Keratinocyte (primary cell): Measurements from ENCODE around the gene UTF1. TPM values are rescaled to one million over a fixed set of nuclear protein-coding genes. Genes with fewer than 3 reads are reported as not detected.

Source experiments
- DNase-seq: peaks from one replicate; pipeline ENCODE4 v3.0.0-alpha.2; 2011; ENCODE audit warnings: low read depth, missing footprints, low spot score
- FAIRE-seq: peaks from 2 replicates; lab custom pipeline; 2011; peaks lifted over from hg19 to GRCh38; lab: Jason Lieb, UNC
- H2AFZ ChIP-seq: 2 replicates; pipeline ENCODE4 v1.6.0; 2012; ENCODE audit warnings: low read length, control low read depth, inconsistent platforms; ENCODE audit not compliant: control insufficient read depth
- H3K27ac ChIP-seq: 2 replicates; pipeline ENCODE4 v1.5.1; 2011; ENCODE audit warnings: low read length; ENCODE audit not compliant: control insufficient read depth, insufficient read depth
- H3K27me3 ChIP-seq: 3 replicates; pipeline ENCODE4 v1.6.0; 2011; ENCODE audit warnings: low read length; ENCODE audit not compliant: control insufficient read depth, insufficient read depth; ENCODE audit errors: extremely low read depth
- H3K36me3 ChIP-seq, 2 experiments: 2 replicates in 1 of 2; 3 replicates in 1 of 2; pipeline ENCODE4 v1.5.1; 2011; ENCODE audit warnings: low read length in 2 of 2, mild to moderate bottlenecking in 1 of 2; ENCODE audit not compliant: control insufficient read depth in 2 of 2, insufficient read depth in 2 of 2; ENCODE audit errors: extremely low read depth in 1 of 2
- H3K4me1 ChIP-seq: 3 replicates; pipeline ENCODE4 v1.5.1; 2011; ENCODE audit warnings: low read length; ENCODE audit not compliant: control insufficient read depth, insufficient read depth; ENCODE audit errors: extremely low read depth
- H3K4me2 ChIP-seq: 3 replicates; pipeline ENCODE4 v1.6.0; 2011; ENCODE audit warnings: low read depth, low read length; ENCODE audit not compliant: control insufficient read depth, insufficient read depth; ENCODE audit errors: extremely low read depth
- H3K4me3 ChIP-seq, 3 experiments: fragments of 200-600 bp in 1 of 3; sonication (generic) in 1 of 3; 2 replicates in 2 of 3; 3 replicates in 1 of 3; pipeline ENCODE4 v1.5.1; 2011 to 2016; ENCODE audit warnings: low read length in 3 of 3, mild to moderate bottlenecking in 3 of 3, control low read depth in 2 of 3, inconsistent platforms in 1 of 3, low read depth in 1 of 3, mixed read lengths in 1 of 3, mixed run types in 1 of 3, moderate library complexity in 1 of 3; ENCODE audit not compliant: control insufficient read depth in 2 of 3, insufficient read depth in 2 of 3; ENCODE audit errors: extremely low read depth in 1 of 3
- H3K79me2 ChIP-seq: 2 replicates; pipeline ENCODE4 v1.6.0; 2012; ENCODE audit warnings: low read length; ENCODE audit not compliant: control insufficient read depth, insufficient read depth
- H3K9ac ChIP-seq: 3 replicates; pipeline ENCODE4 v1.6.0; 2011; ENCODE audit warnings: low read length; ENCODE audit not compliant: control insufficient read depth, insufficient read depth; ENCODE audit errors: extremely low read depth
- H3K9me1 ChIP-seq: 3 replicates; pipeline ENCODE4 v1.6.0; 2011; ENCODE audit warnings: low read length; ENCODE audit not compliant: control insufficient read depth, insufficient read depth; ENCODE audit errors: extremely low read depth
- H3K9me3 ChIP-seq: 2 replicates; pipeline ENCODE4 v1.5.1; 2012; ENCODE audit warnings: low read depth, low read length; ENCODE audit not compliant: control insufficient read depth
- H4K20me1 ChIP-seq: 3 replicates; pipeline ENCODE4 v1.6.0; 2011; ENCODE audit warnings: low read length; ENCODE audit not compliant: control insufficient read depth, insufficient read depth; ENCODE audit errors: extremely low read depth
- CTCF ChIP-seq, 3 experiments: IDR thresholded peaks in 1 of 3; conservative IDR thresholded peaks in 1 of 3; optimal IDR thresholded peaks in 1 of 3; 2 replicates in 2 of 3; 3 replicates in 1 of 3; pipeline versions ENCODE3 to v1.5.1; 2011; ENCODE audit warnings: low read length in 3 of 3, mild to moderate bottlenecking in 3 of 3, moderate library complexity in 2 of 3, control low read depth in 1 of 3, inconsistent platforms in 1 of 3; ENCODE audit not compliant: insufficient read depth in 2 of 3; ENCODE audit errors: extremely low read depth in 1 of 3
- EZH2 ChIP-seq: IDR thresholded peaks from one replicate; pipeline ENCODE4 v1.6.1; 2012; ENCODE audit warnings: inconsistent platforms, mild to moderate bottlenecking, low read length, moderate library complexity
- dilution Hi-C: fragments of 300-500 bp; cut with MboI; formaldehyde crosslinking; loops from one replicate; pipeline ENCODE4 v1.7.0; 2020; ENCODE audit warnings: low sequenced_read_pairs; ENCODE audit not compliant: extremely low pct_ligation_motif_present
- polyA plus RNA-seq, 5 experiments: library from polyadenylated mRNA; depleted of rRNA in 3 of 5; stranded (reverse) in 3 of 5; stranded (forward) in 1 of 5; unstranded in 1 of 5; fragments of >200 nt; gene quantifications; 1 replicate in 1 of 5; 2 replicates in 3 of 5; 3 replicates in 1 of 5; pipeline versions ENCODE4 v1.2.1 to v1.2.3, GENCODE V29; 2011 to 2012; ENCODE audit warnings: missing spikeins in 2 of 5, low read depth in 1 of 5, low replicate concordance in 1 of 5

The UTF1 gene
- polyA plus RNA-seq, 1 donor (not counting 4 experiments of a cell fraction or from before 2014, with no cell fraction given): not detected

DNA sequence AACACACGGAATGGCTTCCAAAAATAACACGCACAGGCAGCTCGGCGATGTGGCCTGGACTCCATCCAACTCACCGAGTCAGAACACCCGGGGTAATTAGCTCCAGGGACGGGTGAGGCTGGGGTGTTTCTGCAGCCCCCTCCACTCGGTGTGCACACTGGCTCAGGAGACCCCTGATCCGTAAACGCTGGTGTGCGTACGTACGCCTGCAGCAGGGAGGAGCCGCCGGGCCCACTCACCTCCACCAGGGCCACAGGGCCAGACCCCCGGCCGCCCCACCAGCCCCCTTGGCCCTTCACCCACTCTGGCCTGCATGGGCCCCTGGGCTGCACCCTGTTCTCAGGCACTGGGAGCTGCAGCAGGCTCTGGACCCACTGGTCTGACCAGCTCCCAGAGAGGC, 22.4 kb upstream of the UTF1 start:
- dilution Hi-C loops: no loop called here
- no peaks in the 10 kb centered on the region for H4K20me1 ChIP-seq
- H3K9me1 ChIP-seq: no peaks in the 10 kb centered on the region
- no peaks in the 10 kb centered on the region for H3K79me2 ChIP-seq
- no peak overlapping the region for H3K9ac ChIP-seq
- no peaks in the 10 kb centered on the region for H3K9me3 ChIP-seq
- no peaks in the 10 kb centered on the region for H3K4me1 ChIP-seq
- TF ChIP-seq EZH2 (no peak), CTCF (optimal IDR thresholded peaks at IDR 0.05 in 1 of 3, IDR thresholded peaks at IDR 0.05 in 1 of 3, conservative IDR thresholded peaks at IDR 0.05 in 1 of 3; ENCODE audit: extremely low read depth in 1 of 3, insufficient read depth in 2 of 3, low read length in 3 of 3) (no peak)
- no peak overlapping the region for H3K27ac ChIP-seq
- no peak overlapping the region for H3K4me2 ChIP-seq
- H3K27me3 ChIP-seq: peaks cover 13% of the 10 kb centered on the region
- H3K36me3 ChIP-seq: no peaks in the 10 kb centered on the region
- DNase-seq (no peak), FAIRE-seq (no peak)
- H2AFZ ChIP-seq: no peak overlapping the region
- no peak overlapping the region for H3K4me3 ChIP-seq

DNA sequence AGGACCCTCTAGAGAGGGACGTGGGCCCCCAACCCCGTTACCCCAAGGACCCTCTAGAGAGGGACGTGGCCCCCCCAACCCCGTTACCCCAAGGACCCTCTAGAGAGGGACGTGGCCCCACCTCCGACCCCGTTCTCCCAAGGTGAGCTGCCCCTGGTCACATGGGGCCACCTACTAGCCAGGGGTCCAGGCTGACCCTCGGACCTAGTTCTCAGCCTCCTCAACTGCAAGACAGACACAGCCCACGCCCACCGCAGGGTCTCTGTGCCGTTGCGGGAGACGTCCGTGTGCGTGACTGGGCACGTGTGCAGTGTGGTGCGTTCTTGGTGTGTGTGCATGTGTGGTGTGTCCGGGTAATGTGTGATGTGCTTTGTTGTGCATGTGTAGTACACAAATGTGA, 21.6 kb upstream of the UTF1 start:
- TF ChIP-seq CTCF (optimal IDR thresholded peaks at IDR 0.05 in 1 of 3, IDR thresholded peaks at IDR 0.05 in 1 of 3, conservative IDR thresholded peaks at IDR 0.05 in 1 of 3; ENCODE audit: extremely low read depth in 1 of 3, insufficient read depth in 2 of 3, low read length in 3 of 3): no peak
- TF ChIP-seq EZH2: no peak
- no peaks in the 10 kb centered on the region for H4K20me1 ChIP-seq
- FAIRE-seq (no peak), DNase-seq (no peak)
- H3K27me3 ChIP-seq: peaks cover 13% of the 10 kb centered on the region
- no peaks in the 10 kb centered on the region for H3K9me3 ChIP-seq
- no peak overlapping the region for H3K9ac ChIP-seq
- H3K4me1 ChIP-seq: no peaks in the 10 kb centered on the region
- dilution Hi-C loops: no loop called here
- no peak overlapping the region for H3K4me3 ChIP-seq
- no peak overlapping the region for H2AFZ ChIP-seq
- H3K79me2 ChIP-seq: no peaks in the 10 kb centered on the region
- no peak overlapping the region for H3K27ac ChIP-seq
- H3K9me1 ChIP-seq: no peaks in the 10 kb centered on the region
- no peaks in the 10 kb centered on the region for H3K36me3 ChIP-seq
- H3K4me2 ChIP-seq: no peak overlapping the region
